Motor neuron (in vitro differentiated cells): Measurements from ENCODE around the gene WDR45B. TPM values are rescaled to one million over a fixed set of nuclear protein-coding genes. Genes with fewer than 3 reads are reported as not detected.
"Not testable (repeated sequence)": the region's sequence is repeated elsewhere in the genome, so short reads cannot be mapped to it uniquely, and the experiment has no call there.

ENCODE experiments used
- ATAC-seq, 8 experiments: fragments of 200-7000 bp; cut with Tn5 transposase; replicated peaks in 6 of 8; 2 replicates each; pipeline ENCODE4 v1.8.0; 2021; ENCODE audit warnings: mild to moderate bottlenecking in 8 of 8, moderate library complexity in 8 of 8
- H3K27ac ChIP-seq, 2 donors: fragments of 250-450 bp; sonication (Bioruptor Pico); 2 replicates each; pipeline ENCODE4 v1.9.0; 2021; ENCODE audit warnings: antibody characterized with exemption in 2 of 2, mild to moderate bottlenecking in 2 of 2, moderate library complexity in 1 of 2
- H3K4me1 ChIP-seq, 2 donors: fragments of 250-450 bp; sonication (Bioruptor Pico); replicated peaks in 1 of 2; 2 replicates each; pipeline ENCODE4 v1.6.1; 2021; ENCODE audit warnings: antibody characterized with exemption in 2 of 2, mild to moderate bottlenecking in 2 of 2, moderate library complexity in 1 of 2
- H3K4me3 ChIP-seq, 5 donors: fragments of 250-450 bp; sonication (Bioruptor Pico); 2 replicates each; pipeline ENCODE4 v1.9.0; 2021; ENCODE audit warnings: antibody characterized with exemption in 5 of 5, mild to moderate bottlenecking in 5 of 5, moderate library complexity in 4 of 5
- WGBS, 10 experiments: fragments of 450-650 bp; shearing (Covaris generic); methylation state at CpG; one replicate each; pipeline ENCODE4 v1.0.0; 2022; 5-methylcytosine and 5-hydroxymethylcytosine counted together
- in situ Hi-C, 9 experiments: fragments of 400-800 bp; cut with MboI; loops; one replicate each; pipeline ENCODE4 v1.15.0; 2021; ENCODE audit warnings: low sequenced_read_pairs in 9 of 9, low pct_unique_long_range_greater_than_20kb in 2 of 9; ENCODE audit not compliant: unreplicated experiment in 9 of 9
- total RNA-seq, 8 experiments: library from RNA; unstranded; fragments of 300-600 nt; gene quantifications; 2 replicates each; pipeline versions ENCODE4 v1.2.3 to v1.2.4, GENCODE V29; 2022

The WDR45B gene
- total RNA-seq, 8 experiments from 2014 or later = 48.7 to 91.4 (median 64.3) TPM

DNA sequence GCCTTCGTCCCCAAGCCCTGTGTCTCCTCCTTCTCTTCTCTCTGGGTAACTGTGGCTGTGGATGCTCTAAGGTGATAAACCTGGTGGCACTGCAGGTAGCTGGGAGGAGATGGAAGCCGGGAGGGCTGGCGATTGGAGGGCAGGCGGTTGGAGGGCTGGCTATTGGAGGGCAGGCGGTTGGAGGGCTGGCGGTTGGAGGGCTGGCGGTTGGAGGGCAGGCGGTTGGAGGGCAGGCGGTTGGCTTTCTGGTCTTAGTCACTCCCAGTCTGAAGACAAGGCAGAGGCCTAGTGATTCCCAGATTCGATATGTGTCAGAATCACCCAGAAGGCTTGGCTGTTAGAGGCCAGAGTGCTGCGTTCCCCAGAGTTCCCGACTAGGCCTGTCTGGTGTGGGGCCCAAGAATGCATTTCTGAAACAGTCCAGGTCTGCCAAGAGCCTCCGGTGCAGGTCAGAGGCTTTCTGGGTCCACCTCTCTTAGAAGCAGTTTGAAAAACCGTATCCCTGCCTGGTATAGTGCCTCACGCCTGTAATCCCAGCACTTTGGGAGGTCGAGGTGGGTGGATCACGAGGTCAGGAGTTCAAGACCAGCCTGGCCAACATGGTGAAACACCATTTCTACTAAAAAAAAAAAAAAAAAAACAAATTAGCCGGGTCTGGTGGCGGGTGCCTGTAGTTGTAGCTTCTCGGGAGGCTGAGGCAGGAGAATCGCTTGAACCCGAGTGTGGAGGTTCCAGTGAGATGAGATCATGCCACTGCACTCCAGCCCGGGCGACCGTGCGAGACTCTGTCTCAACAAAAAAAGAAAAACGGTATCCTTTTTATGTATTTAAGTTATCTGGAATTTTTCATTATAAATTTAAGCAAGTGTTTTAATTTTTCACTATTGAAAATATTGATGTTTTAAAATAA, 59.7 kb downstream of the WDR45B start:
- WGBS, 10 experiments = 81 to 100% (median 94%) methylated on average over 1 to 19 of the region's 27 CpGs
- no peak overlapping the region for H3K4me3 ChIP-seq
- in situ Hi-C loops = no loop called here
- no peak overlapping the region for H3K27ac ChIP-seq
- peaks cover 3% of the 10 kb centered on the region in 2 donors for H3K4me1 ChIP-seq
- ATAC-seq = no peak

DNA sequence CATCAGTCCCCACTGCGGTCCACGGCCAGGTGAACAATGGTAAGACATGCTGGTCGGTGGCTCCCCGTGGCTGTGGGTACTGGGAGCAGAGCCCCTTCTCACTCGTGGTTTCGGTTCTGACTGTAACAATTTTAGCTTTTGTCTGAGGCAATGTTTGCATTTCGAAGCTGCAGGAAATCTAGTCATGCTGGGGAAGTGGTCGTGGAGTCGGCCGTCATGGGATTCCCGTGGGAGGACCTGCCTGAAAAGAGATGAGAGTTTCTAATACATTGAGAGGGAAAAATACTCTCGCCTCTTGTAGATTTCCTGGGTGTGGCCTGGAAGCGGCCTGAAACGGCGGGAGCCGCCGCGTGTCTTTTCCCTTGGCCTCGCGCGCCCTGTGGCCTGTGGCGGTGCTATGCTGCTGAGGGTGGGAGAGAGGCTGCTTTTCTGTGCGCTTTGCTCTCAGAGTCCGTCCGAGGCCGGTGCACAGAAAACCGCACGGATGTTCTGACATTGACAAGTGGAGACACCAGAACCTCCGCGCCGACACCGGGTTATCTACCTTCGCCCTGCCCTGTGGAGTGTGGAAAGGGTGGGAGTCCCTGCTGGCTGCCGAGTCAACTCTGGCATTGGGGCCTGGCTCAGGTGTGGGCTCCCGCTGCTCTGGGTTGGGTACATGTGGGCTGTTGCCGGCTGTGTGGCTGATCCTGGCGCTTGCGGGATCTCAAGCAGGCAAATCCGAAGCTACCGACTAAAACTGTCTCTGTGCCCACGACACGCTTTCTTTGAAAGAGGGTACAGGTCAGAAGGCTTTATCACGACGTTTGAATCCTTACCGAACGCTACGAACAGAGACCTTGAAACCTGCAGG, 60.8 kb downstream of the WDR45B start:
- WGBS, 10 experiments = 80 to 100% (median 97%) methylated on average over 2 to 17 of the region's 47 CpGs; no CpG with 5 or more reads in 3 of the 10 experiments
- Histone ChIP-seq H3K27ac (no peak overlapping the region), H3K4me1 (no peaks in the 10 kb centered on the region), H3K4me3 (no peak overlapping the region)
- no peak for ATAC-seq
- in situ Hi-C loops = no loop called here

DNA sequence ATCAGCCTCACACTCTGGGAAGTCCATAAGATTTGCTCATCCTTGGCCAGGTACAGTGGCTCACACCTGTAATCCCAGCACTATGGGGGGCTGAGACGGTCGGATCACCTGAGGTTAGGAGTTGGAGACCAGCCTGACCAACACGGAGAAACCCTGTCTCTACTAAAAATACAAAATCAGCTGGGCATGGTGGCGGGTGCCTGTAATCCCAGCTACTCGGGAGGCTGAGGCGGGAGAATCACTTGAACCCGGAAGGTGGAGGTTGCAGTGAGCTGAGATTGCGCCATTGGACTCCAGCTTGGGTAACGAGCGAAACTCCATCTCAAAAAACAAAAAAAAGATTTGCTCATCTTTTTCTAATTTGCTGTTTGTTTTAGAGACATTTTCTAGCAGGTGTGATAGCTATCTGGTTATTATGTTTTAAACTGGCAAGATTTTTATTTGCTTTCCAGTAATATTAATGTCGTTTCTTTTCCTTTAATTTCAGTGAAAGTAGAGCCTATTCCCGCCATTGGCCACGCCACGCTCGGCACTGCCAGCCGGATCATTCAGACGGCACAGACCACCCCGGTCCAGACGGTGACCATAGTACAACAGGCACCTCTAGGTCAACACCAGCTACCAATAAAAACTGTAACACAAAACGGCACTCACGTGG, 61.5 kb downstream of the WDR45B start:
- H3K4me1 ChIP-seq = no peaks in the 10 kb centered on the region
- in situ Hi-C loops = no loop called here

DNA sequence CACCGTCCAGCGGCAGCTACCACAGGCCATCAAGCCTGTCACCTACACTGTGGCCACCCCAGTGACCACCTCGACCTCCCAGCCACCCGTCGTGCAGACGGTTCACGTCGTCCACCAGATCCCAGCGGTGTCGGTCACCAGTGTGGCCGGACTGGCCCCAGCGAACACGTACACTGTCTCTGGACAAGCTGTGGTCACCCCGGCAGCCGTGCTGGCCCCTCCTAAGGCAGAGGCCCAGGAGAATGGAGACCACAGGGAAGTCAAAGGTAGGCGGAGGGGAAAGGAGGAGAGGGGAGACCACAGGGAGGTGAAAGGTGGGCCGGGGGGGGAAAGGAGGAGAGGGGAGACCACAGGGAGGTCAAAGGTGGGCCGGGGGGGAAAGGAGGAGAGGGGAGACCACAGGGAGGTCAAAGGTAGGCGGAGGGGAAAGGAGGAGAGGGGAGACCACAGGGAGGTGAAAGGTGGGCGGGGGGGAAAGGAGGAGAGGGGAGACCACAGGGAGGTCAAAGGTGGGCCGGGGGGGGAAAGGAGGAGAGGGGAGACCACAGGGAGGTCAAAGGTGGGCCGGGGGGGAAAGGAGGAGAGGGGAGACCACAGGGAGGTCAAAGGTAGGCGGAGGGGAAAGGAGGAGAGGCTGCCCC, 62.2 kb downstream of the WDR45B start:
- WGBS, 10 experiments = 92 to 100% (median 100%) methylated on average over 2 to 6 of the region's 23 CpGs; no CpG with 5 or more reads in 7 of the 10 experiments
- not testable (repeated sequence) for H3K4me1 ChIP-seq

More for the DNA sequence above, 61.5 kb downstream of the WDR45B start:
- Histone ChIP-seq H3K4me3 (no peak overlapping the region), H3K27ac (no peak overlapping the region)
- 80 to 97% (median 95%) methylated on average over 1 to 16 of the region's 21 CpGs; no CpG with 5 or more reads in 2 of the 10 experiments for WGBS, 10 experiments
- no peak for ATAC-seq

DNA sequence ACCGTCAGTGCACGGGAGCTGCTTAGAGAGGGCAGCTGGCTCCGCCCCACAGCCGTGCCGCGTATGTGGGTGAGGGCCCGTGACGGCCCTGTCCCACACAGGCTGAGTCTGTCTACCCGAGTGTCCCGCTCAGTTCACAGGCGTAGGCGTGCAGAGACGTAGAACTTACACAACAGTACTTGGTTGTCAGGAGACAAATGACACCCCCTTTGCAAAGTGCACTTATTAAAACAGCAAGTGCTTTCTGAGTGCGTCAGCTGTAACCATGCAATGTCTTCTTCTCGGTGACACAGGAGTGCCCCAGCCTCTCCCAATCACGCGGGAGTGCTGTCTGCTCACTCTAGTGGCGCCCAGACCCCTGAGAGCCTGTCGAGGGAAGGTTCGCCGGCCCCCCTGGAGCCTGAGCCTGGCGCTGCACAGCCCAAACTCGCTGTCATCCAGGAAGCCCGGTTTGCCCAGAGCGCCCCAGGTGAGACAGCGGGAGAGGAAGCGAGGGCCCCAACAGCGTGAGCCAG, 64.5 kb downstream of the WDR45B start:
- Histone ChIP-seq H3K4me3 (no peak overlapping the region), H3K27ac (no peak overlapping the region), H3K4me1 (no peaks in the 10 kb centered on the region)
- no peak for ATAC-seq
- 80 to 100% (median 96%) methylated on average over 1 to 13 of the region's 28 CpGs; no CpG with 5 or more reads in 3 of the 10 experiments for WGBS, 10 experiments
- in situ Hi-C loops = no loop called here

More for the DNA sequence above, 62.2 kb downstream of the WDR45B start:
- in situ Hi-C loops, H3K4me3 ChIP-seq, H3K27ac ChIP-seq, ATAC-seq: not testable (repeated sequence)

DNA sequence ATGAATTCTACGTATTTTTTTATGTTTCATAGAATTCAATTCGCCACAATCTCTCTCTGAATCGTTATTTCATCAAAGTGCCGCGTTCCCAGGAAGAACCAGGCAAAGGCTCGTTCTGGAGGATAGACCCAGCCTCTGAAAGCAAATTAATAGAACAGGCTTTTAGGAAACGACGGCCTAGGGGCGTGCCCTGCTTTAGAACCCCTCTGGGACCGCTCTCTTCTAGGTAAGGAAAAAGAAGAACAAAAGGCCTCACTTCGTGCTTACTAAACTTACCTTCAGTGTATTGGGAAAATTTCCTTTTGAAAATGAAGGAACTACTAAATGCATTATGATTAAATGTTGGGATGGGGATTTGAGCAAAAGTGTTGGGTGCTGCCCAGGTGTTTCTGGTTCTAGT, 65.5 kb downstream of the WDR45B start:
- no peak for ATAC-seq
- in situ Hi-C loops = no loop called here
- Histone ChIP-seq H3K4me3 (no peak overlapping the region), H3K4me1 (no peaks in the 10 kb centered on the region), H3K27ac (no peak overlapping the region)
- 87 to 100% (median 94%) methylated on average over 2 to 11 of the region's 11 CpGs for WGBS, 10 experiments

DNA sequence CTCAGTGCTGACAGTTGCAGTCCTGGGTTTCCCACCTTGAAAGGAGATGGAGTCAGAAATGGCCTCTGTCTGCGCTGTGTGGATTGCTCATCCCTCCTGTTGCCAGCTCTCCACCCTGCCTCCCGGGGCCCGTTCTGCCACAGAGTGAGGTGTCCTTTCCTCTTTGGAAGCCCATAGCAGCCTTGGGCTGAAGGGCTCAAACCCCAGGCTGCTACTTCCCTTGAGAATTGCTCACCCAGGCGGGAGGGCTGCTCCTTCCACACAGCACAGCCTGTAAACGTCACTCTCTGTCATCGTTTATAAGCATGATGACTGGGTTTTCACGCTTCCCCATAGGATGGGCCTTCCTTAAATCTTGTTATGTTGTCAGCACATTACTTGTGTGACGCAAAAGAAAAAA, 66.0 kb downstream of the WDR45B start:
- peak in 6 of 8 experiments; percentile 11 to 89 (median 52) for ATAC-seq
- in situ Hi-C loops = no loop called here
- WGBS, 10 experiments = 60 to 93% (median 79%) methylated on average over 1 to 7 of the region's 8 CpGs; no CpG with 5 or more reads in 1 of the 10 experiments
- H3K27ac ChIP-seq = no peak overlapping the region
- no peak overlapping the region for H3K4me3 ChIP-seq
- no peaks in the 10 kb centered on the region for H3K4me1 ChIP-seq

DNA sequence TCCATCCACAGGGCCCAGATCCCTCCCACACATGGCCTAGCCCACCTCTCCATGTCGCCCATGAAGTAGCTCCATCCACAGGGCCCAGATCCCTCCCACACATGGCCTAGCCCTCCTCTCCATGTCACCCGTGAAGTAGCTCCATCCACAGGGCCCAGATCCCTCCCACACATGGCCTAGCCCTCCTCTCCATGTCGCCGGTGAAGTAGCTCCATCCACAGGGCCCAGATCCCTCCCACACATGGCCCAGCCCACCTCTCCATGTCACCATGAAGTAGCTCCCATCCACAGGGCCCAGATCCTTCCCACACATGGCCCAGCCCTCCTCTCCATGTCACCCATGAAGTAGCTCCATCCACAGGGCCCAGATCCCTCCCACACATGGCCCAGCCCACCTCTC, 68.3 kb downstream of the WDR45B start:
- in situ Hi-C loops, ATAC-seq, H3K27ac ChIP-seq, H3K4me3 ChIP-seq, H3K4me1 ChIP-seq: not testable (repeated sequence)
- no CpG with 5 or more reads among the region's 4 CpGs for WGBS, 10 experiments

DNA sequence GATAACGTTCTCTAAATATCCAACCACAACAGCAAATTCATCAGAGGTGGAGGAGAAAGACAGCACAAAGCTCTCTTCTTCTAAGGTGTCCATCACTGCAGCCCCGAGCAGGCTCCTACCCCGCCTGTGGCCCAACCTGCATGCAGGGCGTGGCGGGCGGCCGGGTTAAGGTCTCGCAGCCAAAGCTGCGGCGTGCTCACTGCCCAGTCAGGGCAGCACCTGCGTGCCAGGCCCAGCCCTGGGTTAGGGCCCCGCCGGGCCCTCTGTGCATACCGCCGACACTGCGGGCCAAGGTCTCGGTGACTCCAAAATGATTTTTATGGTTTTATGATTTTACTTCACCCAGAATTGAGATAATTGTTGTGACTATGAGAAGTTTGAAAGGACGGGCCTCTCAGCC, 70.9 kb downstream of the WDR45B start:
- Histone ChIP-seq H3K4me1 (no peaks in the 10 kb centered on the region), H3K4me3 (no peak overlapping the region), H3K27ac (no peak overlapping the region)
- ATAC-seq = no peak
- in situ Hi-C loops = no loop called here
- 82 to 100% (median 100%) methylated on average over 1 to 5 of the region's 18 CpGs; no CpG with 5 or more reads in 2 of the 10 experiments for WGBS, 10 experiments

DNA sequence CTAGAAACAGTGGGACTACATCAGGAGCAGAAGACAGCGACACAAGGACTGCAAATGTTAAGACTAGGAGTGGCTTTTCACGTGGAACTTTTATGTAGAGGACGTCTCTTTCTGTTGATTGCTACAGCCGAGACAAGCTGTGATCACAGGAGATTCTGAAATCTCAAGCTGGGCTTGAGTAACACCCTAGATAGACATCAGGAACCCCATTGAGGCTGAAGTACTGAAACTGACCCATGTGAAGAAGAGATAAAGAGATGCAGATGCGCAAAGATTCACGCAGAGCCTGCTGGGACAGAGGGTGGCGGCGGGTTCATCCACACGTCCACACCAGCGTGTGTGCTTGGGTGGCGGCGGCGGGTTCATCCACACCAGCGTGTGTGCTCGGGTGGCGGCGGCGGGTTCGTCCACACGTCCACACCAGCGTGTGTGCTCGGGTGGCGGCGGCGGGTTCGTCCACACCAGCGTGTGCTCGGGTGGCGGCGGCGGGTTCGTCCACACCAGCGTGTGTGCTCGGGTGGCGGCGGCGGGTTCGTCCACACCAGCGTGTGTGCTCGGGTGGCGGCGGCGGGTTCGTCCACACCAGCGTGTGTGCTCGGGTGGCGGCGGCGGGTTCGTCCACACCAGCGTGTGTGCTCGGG, 72.5 kb downstream of the WDR45B start:
- ATAC-seq, H3K4me1 ChIP-seq, H3K4me3 ChIP-seq, in situ Hi-C loops, H3K27ac ChIP-seq: not testable (repeated sequence)
- WGBS, 10 experiments = 87 to 100% (median 93%) methylated on average over 1 to 7 of the region's 52 CpGs; no CpG with 5 or more reads in 3 of the 10 experiments

DNA sequence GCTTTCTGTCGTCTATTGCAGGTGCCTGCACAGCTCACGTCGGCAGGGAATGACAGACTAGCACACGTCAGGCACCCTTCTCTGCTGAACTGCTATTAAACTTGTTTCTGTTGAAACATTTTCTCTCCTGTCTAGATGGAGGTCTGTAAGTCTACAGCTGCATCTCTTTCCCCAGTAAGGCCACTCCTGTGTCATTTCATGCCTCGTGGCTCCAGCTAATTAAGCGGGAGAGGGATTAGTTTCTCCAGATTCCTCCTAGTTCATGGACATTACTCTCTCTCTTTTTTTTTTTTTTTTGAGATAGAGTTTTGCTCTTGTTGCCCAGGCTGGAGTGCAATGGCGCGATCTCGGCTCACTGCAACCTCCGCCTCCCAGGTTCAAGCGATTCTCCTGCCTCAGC, 74.2 kb downstream of the WDR45B start:
- H3K4me1 ChIP-seq = no peaks in the 10 kb centered on the region
- no peak overlapping the region for H3K27ac ChIP-seq
- no peak for ATAC-seq
- WGBS, 10 experiments = 73 to 100% (median 93%) methylated on average over 2 to 6 of the region's 11 CpGs; no CpG with 5 or more reads in 2 of the 10 experiments
- no peak overlapping the region for H3K4me3 ChIP-seq
- in situ Hi-C loops = no loop called here

DNA sequence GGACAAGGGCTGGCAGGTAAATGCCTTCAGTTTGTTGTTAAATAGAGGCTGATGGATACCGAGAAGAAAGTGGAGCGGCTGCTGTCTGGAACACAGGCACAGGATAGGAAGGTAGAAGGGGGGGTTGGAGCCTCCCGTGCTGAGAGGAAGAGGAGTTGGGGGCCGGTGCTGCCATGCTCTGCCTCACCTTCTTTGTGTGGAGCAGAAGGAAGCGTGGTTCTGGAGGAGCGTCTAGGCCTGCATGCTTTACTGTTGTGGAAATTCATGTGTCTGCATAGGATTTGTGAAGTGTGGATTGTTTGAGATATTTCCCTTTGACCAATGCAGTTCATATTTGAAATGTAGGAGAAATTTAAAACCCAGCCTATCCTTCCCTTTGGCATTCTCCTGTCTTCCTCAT, 76.4 kb downstream of the WDR45B start:
- WGBS, 10 experiments = 80 to 100% (median 96%) methylated on average over 1 to 4 of the region's 6 CpGs; no CpG with 5 or more reads in 5 of the 10 experiments
- H3K27ac ChIP-seq = no peak overlapping the region
- H3K4me1 ChIP-seq = no peaks in the 10 kb centered on the region
- in situ Hi-C loops = no loop called here
- no peak overlapping the region for H3K4me3 ChIP-seq
- no peak for ATAC-seq
